A549 (cell line): Measurements from ENCODE around the gene ATG101. TPM values are rescaled to one million over a fixed set of nuclear protein-coding genes. Genes with fewer than 3 reads are reported as not detected.

ENCODE experiments used
- ATAC-seq, 2 experiments: fragments of 200-7000 bp in 1 of 2; fragments of >200 bp in 1 of 2; cut with Nextera tagmentation in 1 of 2; cut with Tn5 transposase in 1 of 2; 3 replicates each; pipeline versions ENCODE4 v1.8.0 to v1.9.1; 2018 to 2020; ENCODE audit warnings: mild to moderate bottlenecking in 1 of 2, moderate library complexity in 1 of 2
- CTCF ChIA-PET: fragments of 300-600 bp; sonication (Branson Sonifier 250); formaldehyde crosslinking; extraction: SDS; loops from one replicate; lab custom pipeline; 2021; ENCODE audit warnings: antibody characterized with exemption, inconsistent platforms; lab: Yijun Ruan, JAX
- POLR2A ChIA-PET: fragments of 350-600 bp; formaldehyde crosslinking; extraction: SDS; loops from one replicate; lab custom pipeline; 2021; ENCODE audit warnings: antibody characterized with exemption, inconsistent platforms; lab: Yijun Ruan, JAX
- DNase-seq, 2 experiments: peaks; one replicate each; pipeline versions ENCODE4 v3.0.0 to v3.0.0-alpha.2; 2011 to 2016; ENCODE audit warnings: low read depth in 1 of 2, low spot score in 1 of 2
- FAIRE-seq: peaks from 2 replicates; lab custom pipeline; 2011; peaks lifted over from hg19 to GRCh38; lab: Jason Lieb, UNC
- H3K27ac ChIP-seq, 2 experiments: fragments of >200 bp; sonication (Bioruptor Twin); formaldehyde crosslinking; 3 replicates each; pipeline ENCODE4 v1.5.1; 2016 to 2017
- H3K4me1 ChIP-seq: fragments of >200 bp; sonication (Bioruptor Twin); formaldehyde crosslinking; 3 replicates; pipeline ENCODE4 v1.6.1; 2016
- H3K4me2 ChIP-seq: fragments of >200 bp; sonication (Bioruptor Twin); formaldehyde crosslinking; 3 replicates; pipeline ENCODE4 v1.6.1; 2016
- H3K4me3 ChIP-seq: fragments of >200 bp; sonication (Bioruptor Twin); formaldehyde crosslinking; 3 replicates; pipeline ENCODE4 v1.5.1; 2016
- H3K9me3 ChIP-seq: fragments of >200 bp; sonication (Bioruptor Twin); formaldehyde crosslinking; 3 replicates; pipeline ENCODE4 v1.6.1; 2016
- BHLHE40 ChIP-seq: IDR thresholded peaks from 2 replicates; pipeline ENCODE4 v1.6.1; 2012; ENCODE audit warnings: low read depth, low read length, inconsistent platforms
- CEBPB ChIP-seq, 2 experiments: fragments of >200 bp in 1 of 2; sonication (Bioruptor Twin) in 1 of 2; formaldehyde crosslinking in 1 of 2; IDR thresholded peaks; 2 replicates each; pipeline ENCODE4 v1.6.1; 2012 to 2016
- CHD2 ChIP-seq: fragments of 150-350 bp; IDR thresholded peaks from 2 replicates; pipeline ENCODE4 v1.6.1; 2014; ENCODE audit warnings: low read length; ENCODE audit not compliant: partially characterized antibody
- EHF ChIP-seq: fragments of 250-450 bp; sonication (Bioruptor Pico); IDR thresholded peaks from 2 replicates; pipeline ENCODE4 v1.5.0; 2020; ENCODE audit warnings: mild to moderate bottlenecking
- EHMT2 ChIP-seq: fragments of 200-600 bp; sonication (generic); IDR thresholded peaks from 2 replicates; pipeline ENCODE4 v1.6.1; 2016; ENCODE audit warnings: antibody characterized with exemption, low read depth, mild to moderate bottlenecking, moderate library complexity
- EP300 ChIP-seq, 2 experiments: fragments of >200 bp; sonication (Bioruptor Twin); formaldehyde crosslinking; IDR thresholded peaks; 2 replicates in 1 of 2; 3 replicates in 1 of 2; pipeline ENCODE4 v1.6.1; 2016 to 2017
- ESRRA ChIP-seq: fragments of 150-350 bp; IDR thresholded peaks from 2 replicates; pipeline ENCODE4 v1.6.1; 2014; ENCODE audit warnings: mild to moderate bottlenecking, low read length, borderline replicate concordance
- FOSB ChIP-seq: fragments of 250-450 bp; sonication (Bioruptor Pico); IDR thresholded peaks from 2 replicates; pipeline ENCODE4 v1.5.0; 2020; ENCODE audit warnings: mild to moderate bottlenecking, moderate library complexity
- FOSL2 ChIP-seq, 2 experiments: fragments of 450-650 bp in 1 of 2; fragments of >200 bp in 1 of 2; sonication (Bioruptor Twin) in 1 of 2; formaldehyde crosslinking; IDR thresholded peaks; 2 replicates each; pipeline versions ENCODE4 v1.5.0 to v1.6.1; 2016 to 2020; ENCODE audit warnings: mild to moderate bottlenecking in 1 of 2, moderate library complexity in 1 of 2
- GATA3 ChIP-seq: IDR thresholded peaks from 2 replicates; pipeline ENCODE4 v1.6.1; 2012; ENCODE audit warnings: borderline replicate concordance
- HOXA7 ChIP-seq: fragments of 250-450 bp; sonication (Bioruptor Pico); IDR thresholded peaks from 2 replicates; pipeline ENCODE4 v1.5.0; 2020; ENCODE audit warnings: mild to moderate bottlenecking, moderate library complexity
- HOXB13 ChIP-seq: fragments of 250-450 bp; sonication (Bioruptor Pico); IDR thresholded peaks from 2 replicates; pipeline ENCODE4 v1.5.0; 2020; ENCODE audit warnings: low read depth, mild to moderate bottlenecking, moderate library complexity
- HOXB5 ChIP-seq: fragments of 250-450 bp; sonication (Bioruptor Pico); IDR thresholded peaks from 2 replicates; pipeline ENCODE4 v1.5.0; 2020; ENCODE audit warnings: mild to moderate bottlenecking, moderate library complexity
- JUN ChIP-seq, 2 experiments: fragments of >200 bp; sonication (Bioruptor Twin); formaldehyde crosslinking; IDR thresholded peaks; 2 replicates in 1 of 2; 3 replicates in 1 of 2; pipeline ENCODE4 v1.6.1; 2016 to 2017
- JUNB ChIP-seq: fragments of >200 bp; sonication (Bioruptor Twin); formaldehyde crosslinking; IDR thresholded peaks from 2 replicates; pipeline ENCODE4 v1.6.1; 2016
- MAZ ChIP-seq: fragments of 150-350 bp; IDR thresholded peaks from 2 replicates; pipeline ENCODE4 v1.6.1; 2014; ENCODE audit warnings: antibody characterized with exemption, low read depth, low read length, borderline replicate concordance
- MYC ChIP-seq: IDR thresholded peaks from 2 replicates; pipeline ENCODE4 v1.6.1; 2012; ENCODE audit warnings: mild to moderate bottlenecking, inconsistent platforms, low read length, improper control_type of control experiment, borderline replicate concordance
- NFE2L2 ChIP-seq: fragments of 150-350 bp; conservative IDR thresholded peaks from 2 replicates; pipeline ENCODE4 v1.6.1; 2014; ENCODE audit warnings: low read length
- NPAS2 ChIP-seq: fragments of 250-450 bp; sonication (Bioruptor Pico); IDR thresholded peaks from 2 replicates; pipeline ENCODE4 v1.8.0; 2022; ENCODE audit warnings: mild to moderate bottlenecking, moderate library complexity, borderline replicate concordance
- NR3C1 ChIP-seq: fragments of >200 bp; sonication (Bioruptor Twin); formaldehyde crosslinking; IDR thresholded peaks from 3 replicates; pipeline ENCODE4 v1.6.1; 2017
- PHF8 ChIP-seq: fragments of 200-600 bp; sonication (generic); IDR thresholded peaks from 2 replicates; pipeline ENCODE4 v1.6.1; 2016; ENCODE audit warnings: low read depth, mild to moderate bottlenecking, antibody characterized with exemption, moderate library complexity, borderline replicate concordance
- POLR2A ChIP-seq: IDR thresholded peaks from 2 replicates; pipeline ENCODE4 v1.6.1; 2012; ENCODE audit warnings: mild to moderate bottlenecking, low read length
- RAD21 ChIP-seq, 2 experiments: fragments of >200 bp in 1 of 2; sonication (Bioruptor Twin) in 1 of 2; formaldehyde crosslinking in 1 of 2; IDR thresholded peaks in 1 of 2; conservative IDR thresholded peaks in 1 of 2; 2 replicates in 1 of 2; 3 replicates in 1 of 2; pipeline ENCODE4 v1.6.1; 2012 to 2018; ENCODE audit warnings: inconsistent platforms in 1 of 2
- RARB ChIP-seq: fragments of 250-450 bp; sonication (Bioruptor Pico); IDR thresholded peaks from 2 replicates; pipeline ENCODE4 v1.8.0; 2021; ENCODE audit warnings: mild to moderate bottlenecking, moderate library complexity
- SMC3 ChIP-seq: fragments of >200 bp; sonication (Bioruptor Twin); formaldehyde crosslinking; IDR thresholded peaks from 3 replicates; pipeline ENCODE4 v1.6.1; 2018; ENCODE audit warnings: inconsistent platforms
- TFCP2L1 ChIP-seq: fragments of 250-450 bp; sonication (Bioruptor Pico); IDR thresholded peaks from 2 replicates; pipeline ENCODE4 v1.5.0; 2021; ENCODE audit warnings: mild to moderate bottlenecking
- TP53 ChIP-seq: fragments of 250-450 bp; sonication (Bioruptor Pico); IDR thresholded peaks from 2 replicates; pipeline ENCODE4 v1.5.0; 2021; ENCODE audit warnings: mild to moderate bottlenecking, moderate library complexity
- ZFP36 ChIP-seq: fragments of 450-650 bp; IDR thresholded peaks from 2 replicates; pipeline ENCODE4 v1.6.1; 2014; ENCODE audit warnings: borderline replicate concordance; ENCODE audit not compliant: partially characterized antibody
- ZSCAN20 ChIP-seq: fragments of 250-450 bp; sonication (Bioruptor Pico); IDR thresholded peaks from 2 replicates; pipeline ENCODE4 v1.8.0; 2022; ENCODE audit warnings: mild to moderate bottlenecking, moderate library complexity
- WGBS: methylation state at CpG from one replicate; pipeline ENCODE4 v1.1.6; 2017; ENCODE audit errors: missing lambda C conversion rate; 5-methylcytosine and 5-hydroxymethylcytosine counted together
- polyA plus RNA-seq, 4 experiments: library from polyadenylated mRNA; depleted of rRNA in 3 of 4; stranded (reverse); fragments of >200 nt; fragmentation: RNase III in 1 of 4; extraction: RNeasy Plus Mini Kit Qiagen cat#74134 plus additional on column Dnase treatment in 1 of 4; gene quantifications; 2 replicates in 3 of 4; 3 replicates in 1 of 4; pipeline ENCODE4 v1.2.3, GENCODE V29; 2011 to 2017
- TF ChIP-seq, protein P1 (sequence below): fragments of >200 bp; sonication (Bioruptor Twin); formaldehyde crosslinking; IDR thresholded peaks from 3 replicates; pipeline ENCODE4 v1.5.1; 2016
- TF ChIP-seq, protein P2 (sequence below): IDR thresholded peaks from 2 replicates; pipeline ENCODE4 v1.6.1; 2012
- TF ChIP-seq, protein P3 (sequence below): IDR thresholded peaks from 2 replicates; pipeline ENCODE4 v1.6.1; 2012; ENCODE audit warnings: low read depth, borderline replicate concordance
- TF ChIP-seq, protein P4 (sequence below): IDR thresholded peaks from 2 replicates; pipeline ENCODE4 v1.6.1; 2012
- TF ChIP-seq, protein P5 (sequence below): fragments of 150-350 bp; IDR thresholded peaks from 2 replicates; pipeline ENCODE4 v1.6.1; 2014; ENCODE audit warnings: low read depth, mild to moderate bottlenecking, low read length
- TF ChIP-seq, protein P6 (sequence below): fragments of 250-450 bp; sonication (Bioruptor Pico); IDR thresholded peaks from 2 replicates; pipeline ENCODE4 v1.5.0; 2020; ENCODE audit warnings: low read depth, mild to moderate bottlenecking, moderate library complexity

ATG101 gene
- polyA plus RNA-seq, 2 of the 4 experiments (the other 2 are of a cell fraction) = 87.9 to 141 TPM

DNA sequence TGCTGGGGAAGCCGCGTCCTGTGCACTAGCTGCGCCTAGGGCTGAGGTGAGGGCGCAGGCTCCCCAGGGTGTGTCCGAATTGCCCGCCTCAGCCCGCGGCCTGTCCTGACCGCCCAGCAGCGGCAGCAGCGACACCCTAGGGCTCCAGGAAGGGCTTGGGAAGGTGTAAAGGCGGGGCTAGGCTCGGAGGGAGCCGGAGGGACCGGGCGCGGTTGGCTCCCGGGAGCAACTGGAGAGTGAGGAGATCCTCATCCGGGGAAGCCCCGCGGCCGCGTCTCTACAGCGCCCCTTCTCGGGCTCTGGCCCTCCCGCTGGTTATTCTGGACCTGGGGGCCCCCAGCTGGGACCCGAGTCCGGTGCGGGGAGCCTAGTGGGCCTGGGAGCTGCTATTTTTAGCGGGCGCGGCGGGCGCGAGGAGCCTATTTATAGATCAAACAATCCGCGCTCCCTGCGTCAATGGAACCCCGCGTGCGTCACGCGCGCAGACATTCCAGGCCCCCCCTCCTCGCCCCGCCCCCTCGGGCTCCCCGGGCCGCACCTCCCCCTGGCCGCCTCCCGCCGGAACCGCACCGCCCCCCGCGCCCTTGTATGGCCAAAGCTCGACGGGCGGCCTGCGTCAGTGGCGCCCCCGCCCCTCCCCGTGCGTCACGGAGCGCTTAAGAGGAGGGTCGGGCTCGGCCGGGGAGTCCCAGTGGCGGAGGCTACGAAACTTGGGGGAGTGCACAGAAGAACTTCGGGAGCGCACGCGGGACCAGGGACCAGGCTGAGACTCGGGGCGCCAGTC lies 18.8 kb upstream of the ATG101 start, which contains the start of gene NR4A1:
TSS of gene NR4A1 (plus strand) at position 685 of the 784 bp plus-strand sequence. CDS start 2,887 bp downstream, outside the sequence.
- Histone ChIP-seq H3K9me3 (no peaks in the 10 kb centered on the region), H3K4me3 (peak within 1 kb of the TSS; percentile 75), H3K4me1 (peaks cover 38% of the 10 kb centered on the region), H3K4me2 (peak within 1 kb of the TSS; percentile 96), H3K27ac (peak within 1 kb of the TSS; percentile 90 to 95)
- peak; percentile 95 to 98 for DNase-seq
- POLR2A ChIA-PET = interaction anchor here (0.7 to 2.3 kb wide), 15 partner anchors 8 to 230 kb away, joined by 3 to 37 read pairs (median 5); partner anchors contain the start of gene ATG101
- CTCF ChIA-PET = interaction anchor here (1.2 to 42.5 kb wide), 6 partner anchors 11 to 70 kb away, joined by 4 to 1730 read pairs (median 14); partner anchors contain the start of gene ATG101
- FAIRE-seq = peak; percentile 32
- under 1% methylated on average over 29 of the region's 77 CpGs for WGBS
- peak; percentile 67 to 68 for ATAC-seq
- TF ChIP-seq MYC (peak; percentile 53), JUN (IDR thresholded peaks at IDR 0.05) (peak; percentile 87 to 99), POLR2A (peak; percentile 94), EHF (CRISPR knock-in tag) (peak; percentile 74), FOSL2 (IDR thresholded peaks at IDR 0.05) (no peak), FOSL2 (CRISPR knock-in tag; IDR thresholded peaks at IDR 0.05) (peak; percentile 11; the same call in 1 of the 2 replicates), HOXB5 (CRISPR knock-in tag) (peak; percentile 64), RAD21 (conservative IDR thresholded peaks at IDR 0.05 in 1 of 2, IDR thresholded peaks at IDR 0.05 in 1 of 2) (peak in 1 of 2 experiments; percentile 42; a peak in 3 of 5 replicates), PHF8 (peak; percentile 67; the same call in 1 of the 2 replicates), RARB (no peak; the same call in 1 of the 2 replicates), GATA3 (peak; percentile 87), JUNB (0 out of 2 replicates have a peak, but pooled peaks have one; percentile 20), ZFP36 (peak; percentile 91), NR3C1 (no peak), BHLHE40 (peak; percentile 47; the same call in 1 of the 2 replicates), MAZ (peak; percentile 37; the same call in 1 of the 2 replicates), NFE2L2 (no peak), EP300 (IDR thresholded peaks at IDR 0.05) (peak; percentile 71 to 94), ZSCAN20 (peak; percentile 77), ESRRA (no peak), HOXB13 (CRISPR knock-in tag) (peak; percentile 20; the same call in 1 of the 2 replicates), HOXA7 (peak; percentile 10; the same call in 1 of the 2 replicates), CHD2 (no peak), FOSB (CRISPR knock-in tag) (peak; percentile 80; the same call in 1 of the 2 replicates), TFCP2L1 (CRISPR knock-in tag) (peak; percentile 21), SMC3 (peak; percentile 26; the same call in 1 of the 3 replicates), TP53 (CRISPR knock-in tag) (0 out of 2 replicates have a peak, but pooled peaks have one; percentile 5), EHMT2 (no peak), NPAS2 (CRISPR knock-in tag) (no peak), CEBPB (IDR thresholded peaks at IDR 0.05) (no peak)
- TF ChIP-seq, protein P1, sequence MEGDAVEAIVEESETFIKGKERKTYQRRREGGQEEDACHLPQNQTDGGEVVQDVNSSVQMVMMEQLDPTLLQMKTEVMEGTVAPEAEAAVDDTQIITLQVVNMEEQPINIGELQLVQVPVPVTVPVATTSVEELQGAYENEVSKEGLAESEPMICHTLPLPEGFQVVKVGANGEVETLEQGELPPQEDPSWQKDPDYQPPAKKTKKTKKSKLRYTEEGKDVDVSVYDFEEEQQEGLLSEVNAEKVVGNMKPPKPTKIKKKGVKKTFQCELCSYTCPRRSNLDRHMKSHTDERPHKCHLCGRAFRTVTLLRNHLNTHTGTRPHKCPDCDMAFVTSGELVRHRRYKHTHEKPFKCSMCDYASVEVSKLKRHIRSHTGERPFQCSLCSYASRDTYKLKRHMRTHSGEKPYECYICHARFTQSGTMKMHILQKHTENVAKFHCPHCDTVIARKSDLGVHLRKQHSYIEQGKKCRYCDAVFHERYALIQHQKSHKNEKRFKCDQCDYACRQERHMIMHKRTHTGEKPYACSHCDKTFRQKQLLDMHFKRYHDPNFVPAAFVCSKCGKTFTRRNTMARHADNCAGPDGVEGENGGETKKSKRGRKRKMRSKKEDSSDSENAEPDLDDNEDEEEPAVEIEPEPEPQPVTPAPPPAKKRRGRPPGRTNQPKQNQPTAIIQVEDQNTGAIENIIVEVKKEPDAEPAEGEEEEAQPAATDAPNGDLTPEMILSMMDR = peak; percentile 34
- TF ChIP-seq, protein P2, sequence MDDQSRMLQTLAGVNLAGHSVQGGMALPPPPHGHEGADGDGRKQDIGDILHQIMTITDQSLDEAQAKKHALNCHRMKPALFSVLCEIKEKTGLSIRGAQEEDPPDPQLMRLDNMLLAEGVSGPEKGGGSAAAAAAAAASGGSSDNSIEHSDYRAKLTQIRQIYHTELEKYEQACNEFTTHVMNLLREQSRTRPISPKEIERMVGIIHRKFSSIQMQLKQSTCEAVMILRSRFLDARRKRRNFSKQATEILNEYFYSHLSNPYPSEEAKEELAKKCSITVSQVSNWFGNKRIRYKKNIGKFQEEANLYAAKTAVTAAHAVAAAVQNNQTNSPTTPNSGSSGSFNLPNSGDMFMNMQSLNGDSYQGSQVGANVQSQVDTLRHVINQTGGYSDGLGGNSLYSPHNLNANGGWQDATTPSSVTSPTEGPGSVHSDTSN = peak; percentile 54
- TF ChIP-seq, protein P3, sequence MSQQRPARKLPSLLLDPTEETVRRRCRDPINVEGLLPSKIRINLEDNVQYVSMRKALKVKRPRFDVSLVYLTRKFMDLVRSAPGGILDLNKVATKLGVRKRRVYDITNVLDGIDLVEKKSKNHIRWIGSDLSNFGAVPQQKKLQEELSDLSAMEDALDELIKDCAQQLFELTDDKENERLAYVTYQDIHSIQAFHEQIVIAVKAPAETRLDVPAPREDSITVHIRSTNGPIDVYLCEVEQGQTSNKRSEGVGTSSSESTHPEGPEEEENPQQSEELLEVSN = peak; percentile 67
- TF ChIP-seq, protein P4, sequence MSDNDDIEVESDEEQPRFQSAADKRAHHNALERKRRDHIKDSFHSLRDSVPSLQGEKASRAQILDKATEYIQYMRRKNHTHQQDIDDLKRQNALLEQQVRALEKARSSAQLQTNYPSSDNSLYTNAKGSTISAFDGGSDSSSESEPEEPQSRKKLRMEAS = peak; percentile 64
- TF ChIP-seq, protein P5, sequence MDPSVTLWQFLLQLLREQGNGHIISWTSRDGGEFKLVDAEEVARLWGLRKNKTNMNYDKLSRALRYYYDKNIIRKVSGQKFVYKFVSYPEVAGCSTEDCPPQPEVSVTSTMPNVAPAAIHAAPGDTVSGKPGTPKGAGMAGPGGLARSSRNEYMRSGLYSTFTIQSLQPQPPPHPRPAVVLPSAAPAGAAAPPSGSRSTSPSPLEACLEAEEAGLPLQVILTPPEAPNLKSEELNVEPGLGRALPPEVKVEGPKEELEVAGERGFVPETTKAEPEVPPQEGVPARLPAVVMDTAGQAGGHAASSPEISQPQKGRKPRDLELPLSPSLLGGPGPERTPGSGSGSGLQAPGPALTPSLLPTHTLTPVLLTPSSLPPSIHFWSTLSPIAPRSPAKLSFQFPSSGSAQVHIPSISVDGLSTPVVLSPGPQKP = peak; percentile 97
- TF ChIP-seq, protein P6, sequence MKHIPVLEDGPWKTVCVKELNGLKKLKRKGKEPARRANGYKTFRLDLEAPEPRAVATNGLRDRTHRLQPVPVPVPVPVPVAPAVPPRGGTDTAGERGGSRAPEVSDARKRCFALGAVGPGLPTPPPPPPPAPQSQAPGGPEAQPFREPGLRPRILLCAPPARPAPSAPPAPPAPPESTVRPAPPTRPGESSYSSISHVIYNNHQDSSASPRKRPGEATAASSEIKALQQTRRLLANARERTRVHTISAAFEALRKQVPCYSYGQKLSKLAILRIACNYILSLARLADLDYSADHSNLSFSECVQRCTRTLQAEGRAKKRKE = no peak; the same call in 1 of the 2 replicates
